GM19025 (cell line): ENCODE measurements around the gene FBH1.
"Not testable (repeated sequence)": the region's sequence is repeated elsewhere in the genome, so short reads cannot be mapped to it uniquely, and the experiment has no call there.

Experiments used
- ATAC-seq: cut with Tn5 transposase; IDR thresholded peaks from one replicate; pipeline ENCODE4 v1.9.1; 2021; ENCODE audit warnings: mild to moderate bottlenecking, low read depth, moderate library complexity; ENCODE audit not compliant: unreplicated experiment

Gene FBH1

DNA sequence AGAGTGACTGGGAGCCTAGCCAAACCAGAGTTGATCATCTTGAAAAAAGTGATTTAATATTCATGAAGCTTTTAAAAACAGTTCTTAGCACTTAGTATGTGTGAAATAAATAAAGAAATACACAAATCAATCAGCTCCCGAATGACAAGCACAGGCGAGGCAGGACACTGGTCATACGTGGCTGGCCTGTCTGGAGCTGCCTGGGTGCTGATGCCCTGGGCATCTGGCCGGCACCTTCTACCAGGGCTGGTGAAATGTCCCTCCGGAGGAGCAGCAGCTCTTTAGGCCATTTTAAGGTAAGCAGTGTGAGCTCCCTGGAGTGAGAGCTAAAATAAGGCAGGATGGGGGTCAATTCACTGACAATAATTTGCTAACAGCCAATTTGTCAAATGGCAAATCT is 63.6 kb downstream of the FBH1 start:
- ATAC-seq = no peak

DNA sequence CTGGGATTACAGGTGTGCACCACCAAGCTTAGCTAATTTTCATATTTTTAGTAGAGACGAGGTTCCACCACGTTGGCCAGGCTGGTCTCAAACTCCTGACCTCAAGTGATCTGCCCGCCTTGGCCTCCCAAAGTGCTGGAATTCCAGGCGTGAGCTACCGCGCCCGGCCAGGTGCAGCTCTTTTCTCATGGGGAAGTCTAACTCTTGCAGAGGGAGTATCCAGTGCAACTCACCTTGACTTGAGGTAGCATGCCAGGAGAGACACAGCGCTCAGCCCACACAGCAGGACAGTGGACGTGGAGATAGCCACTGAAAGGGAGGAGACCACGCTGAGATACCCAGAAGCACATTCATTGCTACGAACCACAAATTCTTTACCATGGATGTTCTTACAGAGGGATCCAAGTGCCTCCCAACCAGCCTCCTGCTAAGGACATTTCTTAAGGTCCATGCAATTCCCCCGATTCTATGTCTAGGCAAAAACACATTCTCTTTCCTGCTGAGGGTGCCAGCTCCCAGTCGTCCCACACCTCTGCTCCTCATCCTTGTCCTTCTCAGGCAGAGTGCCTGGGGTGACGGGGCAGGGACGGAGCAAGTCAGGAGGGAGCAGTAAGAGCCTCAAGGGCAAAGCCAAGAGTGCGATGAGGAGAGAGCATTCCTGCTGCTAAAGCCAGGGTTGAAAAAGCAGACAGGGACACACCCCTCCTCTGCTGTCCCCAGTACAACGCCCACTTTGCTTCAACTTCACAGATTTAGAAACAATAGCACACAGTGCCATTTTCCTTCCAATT is 66.3 kb downstream of the FBH1 start:
- no peak for ATAC-seq

GRCh38 chr10:5958077-5958476 is 68.0 kb downstream of the FBH1 start:
- ATAC-seq = no peak

DNA sequence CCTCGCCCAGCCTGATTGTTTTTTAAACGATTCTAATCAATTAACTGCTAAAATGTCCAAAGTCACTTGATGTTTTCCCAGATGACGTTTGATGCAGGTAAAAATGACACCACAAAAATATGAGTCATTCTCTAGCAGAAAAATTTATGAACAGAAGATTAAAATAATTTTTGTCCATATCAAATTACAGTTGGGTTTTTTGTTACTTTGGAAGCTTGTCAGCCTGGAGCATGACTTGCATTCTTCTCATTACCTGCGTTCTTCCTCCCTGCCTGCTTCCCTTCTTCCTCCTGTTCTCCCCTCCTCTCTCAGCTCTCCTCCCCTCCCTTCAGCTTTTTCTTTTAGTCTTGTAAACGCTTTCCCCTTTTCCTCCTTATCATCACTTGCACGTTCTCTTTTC is 68.6 kb downstream of the FBH1 start:
- no peak for ATAC-seq

DNA sequence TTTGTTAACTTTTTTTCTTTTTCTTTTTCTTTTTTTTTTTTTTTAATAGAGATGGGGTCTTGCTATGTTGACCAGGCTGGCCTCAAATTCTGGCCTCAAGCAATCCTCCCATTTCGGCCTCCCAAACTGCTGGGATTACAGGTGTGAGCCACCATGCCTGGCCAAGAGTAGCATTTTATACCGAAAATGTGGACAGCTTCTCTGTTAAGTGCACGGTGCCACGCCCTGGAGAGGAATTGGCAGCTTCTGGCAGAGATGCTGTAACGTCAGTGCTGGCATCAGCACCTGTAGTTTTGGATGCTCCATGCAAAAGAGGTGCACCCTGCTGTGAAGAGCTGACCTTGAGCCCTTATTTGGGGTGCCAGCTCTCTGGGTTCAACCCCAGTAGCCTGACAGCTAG is 69.1 kb downstream of the FBH1 start:
- ATAC-seq = no peak

- ATAC-seq = no peak
Measured at GRCh38 chr10:5959581-5960069, 69.6 kb downstream of the FBH1 start.

- ATAC-seq = no peak
Measured at GRCh38 chr10:5960070-5960972, 70.3 kb downstream of the FBH1 start.

- not testable (repeated sequence) for ATAC-seq
Measured at GRCh38 chr10:5960973-5961275, 70.9 kb downstream of the FBH1 start.

- no peak for ATAC-seq
Measured at GRCh38 chr10:5961405-5962100, 71.5 kb downstream of the FBH1 start.

GRCh38 chr10:5962358-5962940 is 72.4 kb downstream of the FBH1 start:
- ATAC-seq = not testable (repeated sequence)

GRCh38 chr10:5963071-5963470 is 73.0 kb downstream of the FBH1 start:
- no peak for ATAC-seq

DNA sequence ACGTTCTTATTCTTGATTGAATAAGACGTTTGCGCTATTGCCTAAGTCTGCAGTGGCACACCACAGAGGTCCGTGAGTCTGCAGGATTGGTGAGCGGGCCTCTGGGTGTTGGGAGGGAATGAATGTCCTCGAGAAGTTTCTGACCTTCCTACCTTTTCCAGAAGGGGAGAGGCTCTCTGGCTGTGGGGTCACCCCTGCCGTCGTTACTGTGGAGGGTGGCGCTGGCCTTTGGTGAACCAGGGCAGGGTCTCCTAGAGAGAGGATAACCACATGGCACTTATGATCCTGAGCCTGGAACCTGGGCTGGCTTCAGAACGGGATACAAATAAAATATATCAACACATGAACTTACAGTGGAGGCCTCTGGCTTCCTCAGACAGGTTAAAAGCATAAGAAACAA is 73.5 kb downstream of the FBH1 start:
- ATAC-seq = no peak

- ATAC-seq = no peak
Measured at GRCh38 chr10:5964736-5965135, 74.7 kb downstream of the FBH1 start.

DNA sequence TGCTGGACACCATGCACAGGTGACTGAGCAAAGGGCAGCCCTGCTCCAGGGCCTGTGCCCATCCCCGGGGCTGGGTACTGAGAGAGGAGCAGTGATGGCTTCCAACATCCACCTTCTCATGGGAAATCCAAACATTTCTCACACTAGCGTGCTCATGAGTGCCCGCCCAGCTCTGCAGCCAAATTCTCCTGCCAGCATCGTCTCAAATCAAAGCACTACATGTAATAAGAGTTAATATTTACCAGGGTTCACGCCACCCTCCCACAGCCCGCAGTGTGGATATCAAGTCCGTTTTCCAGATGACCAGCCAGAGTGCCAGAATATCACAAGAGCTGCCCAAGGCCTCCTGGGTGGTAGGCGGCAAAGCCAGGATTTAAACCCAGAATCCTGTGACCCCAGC is 75.2 kb downstream of the FBH1 start:
- no peak for ATAC-seq

DNA sequence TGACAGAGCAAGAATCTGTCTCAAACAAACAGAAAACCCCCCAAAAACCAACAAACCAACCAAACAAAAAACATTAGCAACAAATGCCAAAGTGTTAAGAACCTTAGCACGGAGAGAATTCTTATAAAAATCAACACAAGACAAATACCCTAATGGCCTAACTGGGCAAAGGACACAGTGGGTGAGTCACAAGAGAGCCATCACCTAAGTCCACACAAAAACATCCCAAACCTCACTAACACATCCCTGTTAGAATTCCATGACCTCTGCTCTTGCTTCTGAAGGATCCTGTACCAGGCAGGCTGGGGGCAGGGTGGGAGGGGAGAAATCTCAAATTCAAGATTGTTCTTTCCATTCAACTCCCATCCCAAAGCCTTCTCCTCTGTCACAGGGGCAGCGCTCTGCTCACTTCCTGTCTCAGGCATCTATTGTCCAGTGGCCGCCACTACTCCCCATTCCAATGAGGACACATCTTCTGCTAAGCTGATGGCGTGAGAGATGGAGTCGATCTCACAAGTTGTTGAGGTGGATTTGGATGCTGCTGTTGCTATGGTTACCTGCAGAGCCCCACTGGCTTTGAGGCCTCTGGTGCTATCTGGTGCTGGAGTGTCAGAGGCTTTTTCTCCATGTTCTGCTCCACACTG is 78.1 kb downstream of the FBH1 start:
- ATAC-seq = no peak

DNA sequence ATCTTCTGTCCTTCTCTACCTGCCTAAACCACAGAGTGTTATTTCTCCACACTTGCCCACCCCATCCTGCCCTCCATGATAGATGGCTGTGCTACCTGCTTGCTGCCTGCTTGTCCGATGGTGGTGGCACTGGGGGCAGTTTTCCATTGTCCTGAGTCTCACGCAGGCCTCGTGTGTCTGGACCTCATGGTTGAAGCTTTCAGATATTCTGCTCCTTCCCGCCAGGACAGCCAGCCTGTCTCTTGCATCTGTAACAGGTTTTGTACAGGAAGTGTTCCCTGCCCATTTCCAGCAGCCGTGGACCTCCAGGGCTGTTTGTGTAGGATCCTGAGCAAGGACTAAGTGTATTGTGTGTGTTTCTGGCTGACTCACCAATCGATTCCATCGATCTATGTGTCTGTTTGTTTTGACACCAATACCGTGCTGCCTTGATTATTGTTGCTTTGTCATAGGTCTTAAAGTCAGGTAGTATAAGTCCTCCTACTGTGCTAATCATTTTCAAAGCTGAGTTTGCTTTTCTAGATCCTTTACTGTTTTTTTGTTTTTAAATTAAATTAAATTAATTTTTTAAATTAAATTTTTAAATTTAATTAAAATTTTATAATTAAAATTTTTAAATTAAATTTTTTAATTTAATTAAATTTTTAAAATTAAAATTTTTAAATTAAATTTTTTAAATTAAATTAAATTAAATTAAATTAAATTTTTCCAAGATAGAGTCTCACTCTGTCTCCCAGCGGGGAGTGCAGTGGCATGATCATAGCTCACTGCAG is 78.8 kb downstream of the FBH1 start:
- no peak for ATAC-seq

DNA sequence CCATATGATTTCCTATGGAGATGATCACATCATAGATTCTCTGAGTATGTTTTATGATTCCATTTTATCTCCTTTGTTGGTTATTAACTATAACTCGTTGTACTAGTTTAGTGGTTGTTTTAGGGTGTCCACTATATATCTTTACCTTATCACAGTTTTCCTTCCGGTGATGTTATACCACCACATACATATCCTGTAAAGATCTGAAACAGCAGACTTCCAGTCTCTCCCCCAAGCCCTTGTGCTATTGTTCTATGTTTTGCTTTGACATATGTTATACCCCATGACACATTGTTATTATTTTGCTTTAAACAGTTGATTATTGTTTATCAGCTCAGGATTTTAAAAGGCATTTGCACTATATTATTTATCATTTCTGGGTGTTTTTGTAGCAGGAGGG is 80.0 kb downstream of the FBH1 start:
- ATAC-seq = no peak

GRCh38 chr10:5970527-5970926 is 80.5 kb downstream of the FBH1 start:
- no peak for ATAC-seq

DNA sequence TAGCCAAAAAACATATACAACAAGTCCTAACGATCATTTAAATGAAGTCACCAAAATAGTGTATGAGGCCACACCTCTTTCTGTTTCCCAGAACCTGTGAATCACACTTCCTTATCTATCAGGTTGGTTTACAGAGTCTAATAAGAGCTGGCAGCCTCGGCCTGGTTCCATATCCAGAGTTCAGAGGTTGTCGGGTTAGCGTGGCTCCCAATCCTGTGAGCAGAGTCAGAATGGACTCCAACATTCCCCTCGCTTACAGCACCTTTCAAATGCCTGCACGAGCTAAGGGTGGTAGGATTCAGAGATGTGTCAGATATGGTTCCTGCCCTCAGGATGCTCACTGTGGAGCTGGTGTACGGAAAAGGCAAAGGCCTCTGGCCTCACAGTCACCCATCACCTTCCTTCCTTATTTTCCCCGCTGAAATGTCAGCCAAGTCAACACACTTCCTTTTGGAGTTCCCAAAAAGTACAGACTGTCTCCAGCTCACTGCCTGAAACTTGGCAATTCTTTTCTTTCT is 81.3 kb downstream of the FBH1 start:
- no peak for ATAC-seq
